NOMO-1 (cell line): ENCODE results near the gene BNC1.

Experiments
- DNase-seq, 2 experiments: peaks; one replicate each; lab custom pipeline; 2025; ENCODE audit not compliant: unreplicated experiment in 2 of 2; lab: John Stamatoyannopoulos, UW

Gene BNC1

GRCh38 chr15:83284559-83285283, at the start of gene BNC1:
BNC1 (minus strand) TSS chr15:83284664; CDS start chr15:83284628, 36 bp downstream.
- DNase-seq = no peak

GRCh38 chr15:83327041-83327440, 42.6 kb upstream of the BNC1 start:
- no peak for DNase-seq

GRCh38 chr15:83324799-83325198, 40.3 kb upstream of the BNC1 start:
- no peak for DNase-seq

GRCh38 chr15:83323296-83323711, 38.8 kb upstream of the BNC1 start:
- DNase-seq = no peak

GRCh38 chr15:83322691-83323090, 38.2 kb upstream of the BNC1 start:
- DNase-seq = no peak

- no peak for DNase-seq
Measured at GRCh38 chr15:83322061-83322460, 37.6 kb upstream of the BNC1 start.

- DNase-seq = no peak
Measured at GRCh38 chr15:83320844-83321243, 36.4 kb upstream of the BNC1 start.

- no peak for DNase-seq
Measured at GRCh38 chr15:83320404-83320803, 35.9 kb upstream of the BNC1 start.

- DNase-seq = no peak
Measured at GRCh38 chr15:83319771-83320170, 35.3 kb upstream of the BNC1 start.

GRCh38 chr15:83318861-83319415, 34.5 kb upstream of the BNC1 start:
- DNase-seq = no peak

GRCh38 chr15:83318036-83318435, 33.6 kb upstream of the BNC1 start:
- DNase-seq = no peak

GRCh38 chr15:83312071-83312470, 27.6 kb upstream of the BNC1 start:
- no peak for DNase-seq

GRCh38 chr15:83310521-83311456, 26.3 kb upstream of the BNC1 start:
- no peak for DNase-seq

GRCh38 chr15:83308671-83309070, 24.2 kb upstream of the BNC1 start:
- no peak for DNase-seq

GRCh38 chr15:83306561-83306960, 22.1 kb upstream of the BNC1 start:
- DNase-seq = no peak

- no peak for DNase-seq
Measured at GRCh38 chr15:83305704-83306291, 21.3 kb upstream of the BNC1 start.

GRCh38 chr15:83304861-83305703, 20.6 kb upstream of the BNC1 start:
- DNase-seq = no peak

GRCh38 chr15:83303535-83303934, 19.1 kb upstream of the BNC1 start:
- no peak for DNase-seq

GRCh38 chr15:83300826-83301225, 16.4 kb upstream of the BNC1 start:
- no peak for DNase-seq

- no peak for DNase-seq
Measured at GRCh38 chr15:83299462-83299861, 15.0 kb upstream of the BNC1 start.
